Body of pancreas (tissue), 4 donors: Measurements from ENCODE around the gene MKI67.

ENCODE experiments used
- CTCF ChIP-seq, 7 experiments: fragments of 450-650 bp in 4 of 7; fragments of 200-600 bp in 3 of 7; sonication (generic) in 3 of 7; IDR thresholded peaks; one replicate each; pipeline ENCODE4 v1.5.1; 2016 to 2019; ENCODE audit warnings: antibody characterized with exemption in 7 of 7
- POLR2A ChIP-seq, 3 donors: fragments of 450-650 bp; IDR thresholded peaks; one replicate each; pipeline ENCODE4 v1.6.1; 2016; ENCODE audit warnings: antibody characterized with exemption in 3 of 3, mild to moderate bottlenecking in 2 of 3

- TF ChIP-seq CTCF (IDR thresholded peaks at IDR 0.05) (no peak), POLR2A (IDR thresholded peaks at IDR 0.05) (no peak)
Observed at GRCh38 chr10:128050121-128050516, 76.1 kb downstream of the MKI67 start.
